AG09309 (cell line): Measurements from ENCODE around the gene SLC30A9.

ENCODE experiments used
- DNase-seq: peaks from one replicate; pipeline ENCODE4 v3.0.0-alpha.2; 2010; ENCODE audit warnings: low read depth
- H3K4me3 ChIP-seq: 2 replicates; pipeline ENCODE4 v1.5.1; 2011; ENCODE audit warnings: mild to moderate bottlenecking, low read depth, low read length, moderate library complexity; ENCODE audit not compliant: control insufficient read depth
- CTCF ChIP-seq: IDR thresholded peaks from 2 replicates; pipeline ENCODE4 v1.5.1; 2011; ENCODE audit warnings: mild to moderate bottlenecking, low read depth, low read length, inconsistent platforms; ENCODE audit not compliant: insufficient read depth, control insufficient read depth; ENCODE audit errors: missing control alignments

Gene SLC30A9

GRCh38 chr4:42048394-42048793 is 58.1 kb downstream of the SLC30A9 start:
- DNase-seq: peak; percentile 32
- H3K4me3 ChIP-seq: no peak overlapping the region

GRCh38 chr4:42050516-42051249 is 60.4 kb downstream of the SLC30A9 start:
- DNase-seq: no peak
- no peak for TF ChIP-seq CTCF
- H3K4me3 ChIP-seq: no peak overlapping the region

More at GRCh38 chr4:42048394-42048793, 58.1 kb downstream of the SLC30A9 start:
- TF ChIP-seq CTCF: no peak

- no peak overlapping the region for H3K4me3 ChIP-seq
- no peak for TF ChIP-seq CTCF
- no peak for DNase-seq
Observed at GRCh38 chr4:42066402-42066801, 76.1 kb downstream of the SLC30A9 start.

- no peak for DNase-seq
- no peak for TF ChIP-seq CTCF
- H3K4me3 ChIP-seq: no peak overlapping the region
Observed at GRCh38 chr4:42067264-42067663, 76.9 kb downstream of the SLC30A9 start.

GRCh38 chr4:42070463-42070862 is 80.1 kb downstream of the SLC30A9 start:
- H3K4me3 ChIP-seq: no peak overlapping the region
- TF ChIP-seq CTCF: no peak
- DNase-seq: no peak

GRCh38 chr4:42074294-42074693 is 84.0 kb downstream of the SLC30A9 start:
- no peak for TF ChIP-seq CTCF
- DNase-seq: no peak
- no peak overlapping the region for H3K4me3 ChIP-seq

GRCh38 chr4:42078184-42078801 is 88.0 kb downstream of the SLC30A9 start:
- TF ChIP-seq CTCF: no peak
- no peak for DNase-seq
- H3K4me3 ChIP-seq: no peak overlapping the region
